Measurements from ENCODE around the gene SLC44A5.

DNA sequence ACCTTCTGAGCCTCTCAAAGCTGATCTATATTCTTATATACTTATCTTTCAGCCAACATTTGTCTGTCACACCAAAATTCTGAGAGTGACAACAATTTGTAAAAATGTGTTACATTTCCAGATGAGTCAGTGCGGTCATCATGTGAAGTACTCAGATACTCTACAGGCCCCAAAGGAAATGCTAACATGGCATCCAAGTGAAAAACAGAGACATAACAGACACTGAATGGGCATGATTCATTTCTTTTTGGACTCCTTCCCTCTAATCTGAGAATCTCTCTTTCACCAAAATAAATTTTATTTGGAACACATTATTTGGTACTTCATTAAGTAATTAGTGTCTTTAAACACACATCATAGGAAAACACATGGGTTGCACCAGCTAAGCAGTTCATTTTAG is 96.6 kb downstream of the SLC44A5 start:
- TF ChIP-seq CTCF (IDR thresholded peaks at IDR 0.05 in 4 of 5, conservative IDR thresholded peaks at IDR 0.05 in 1 of 5) (no peak), POLR2A (IDR thresholded peaks at IDR 0.05) (no peak)
